ENCODE measurements around the gene ZBTB16. TPM values are rescaled to one million over a fixed set of nuclear protein-coding genes. Genes with fewer than 3 reads are reported as not detected.

ZBTB16 gene
- total and polyA plus RNA-seq, 2 experiments from 2014 or later = 8.7 to 10.5 TPM

DNA sequence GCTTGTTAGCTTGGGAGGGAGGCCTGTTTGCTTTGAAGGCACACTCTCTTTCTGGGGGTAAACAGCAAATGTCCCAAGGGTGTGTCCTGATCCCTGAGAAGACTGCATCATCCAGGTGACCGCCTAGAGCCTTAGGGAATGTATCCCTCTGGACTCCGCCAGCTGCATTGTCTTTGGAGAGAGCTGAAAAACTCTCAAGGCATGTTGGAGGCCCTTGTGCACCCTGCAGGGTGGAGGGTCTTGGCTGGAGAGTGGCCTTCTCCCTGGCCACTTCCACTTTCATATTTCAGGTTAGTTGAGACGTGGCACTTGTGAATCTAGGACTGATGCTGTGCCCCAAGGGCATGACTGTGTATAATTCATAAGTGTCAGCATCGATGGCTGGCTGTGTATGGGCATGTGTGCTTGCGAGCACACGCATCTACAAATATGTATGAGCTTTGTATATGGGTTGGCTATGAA lies 70.6 kb downstream of the ZBTB16 start:
- DNase-seq (ENCODE audit: low read depth in 1 of 2, low spot score in 1 of 2) = no peak
- TF ChIP-seq, protein P1, sequence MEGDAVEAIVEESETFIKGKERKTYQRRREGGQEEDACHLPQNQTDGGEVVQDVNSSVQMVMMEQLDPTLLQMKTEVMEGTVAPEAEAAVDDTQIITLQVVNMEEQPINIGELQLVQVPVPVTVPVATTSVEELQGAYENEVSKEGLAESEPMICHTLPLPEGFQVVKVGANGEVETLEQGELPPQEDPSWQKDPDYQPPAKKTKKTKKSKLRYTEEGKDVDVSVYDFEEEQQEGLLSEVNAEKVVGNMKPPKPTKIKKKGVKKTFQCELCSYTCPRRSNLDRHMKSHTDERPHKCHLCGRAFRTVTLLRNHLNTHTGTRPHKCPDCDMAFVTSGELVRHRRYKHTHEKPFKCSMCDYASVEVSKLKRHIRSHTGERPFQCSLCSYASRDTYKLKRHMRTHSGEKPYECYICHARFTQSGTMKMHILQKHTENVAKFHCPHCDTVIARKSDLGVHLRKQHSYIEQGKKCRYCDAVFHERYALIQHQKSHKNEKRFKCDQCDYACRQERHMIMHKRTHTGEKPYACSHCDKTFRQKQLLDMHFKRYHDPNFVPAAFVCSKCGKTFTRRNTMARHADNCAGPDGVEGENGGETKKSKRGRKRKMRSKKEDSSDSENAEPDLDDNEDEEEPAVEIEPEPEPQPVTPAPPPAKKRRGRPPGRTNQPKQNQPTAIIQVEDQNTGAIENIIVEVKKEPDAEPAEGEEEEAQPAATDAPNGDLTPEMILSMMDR (IDR thresholded peaks at IDR 0.05; ENCODE audit: low read depth, low read length) = no peak
- Histone ChIP-seq H3K36me3 (no peaks in the 10 kb centered on the region), H3K4me1 (ENCODE audit: low read depth) (peaks cover 5% of the 10 kb centered on the region), H3K4me3 (no peak overlapping the region), H3K27me3 (peaks cover 3% of the 10 kb centered on the region), H3K9me3 (ENCODE audit: low read depth) (no peaks in the 10 kb centered on the region), H3K27ac (no peak overlapping the region)

DNA sequence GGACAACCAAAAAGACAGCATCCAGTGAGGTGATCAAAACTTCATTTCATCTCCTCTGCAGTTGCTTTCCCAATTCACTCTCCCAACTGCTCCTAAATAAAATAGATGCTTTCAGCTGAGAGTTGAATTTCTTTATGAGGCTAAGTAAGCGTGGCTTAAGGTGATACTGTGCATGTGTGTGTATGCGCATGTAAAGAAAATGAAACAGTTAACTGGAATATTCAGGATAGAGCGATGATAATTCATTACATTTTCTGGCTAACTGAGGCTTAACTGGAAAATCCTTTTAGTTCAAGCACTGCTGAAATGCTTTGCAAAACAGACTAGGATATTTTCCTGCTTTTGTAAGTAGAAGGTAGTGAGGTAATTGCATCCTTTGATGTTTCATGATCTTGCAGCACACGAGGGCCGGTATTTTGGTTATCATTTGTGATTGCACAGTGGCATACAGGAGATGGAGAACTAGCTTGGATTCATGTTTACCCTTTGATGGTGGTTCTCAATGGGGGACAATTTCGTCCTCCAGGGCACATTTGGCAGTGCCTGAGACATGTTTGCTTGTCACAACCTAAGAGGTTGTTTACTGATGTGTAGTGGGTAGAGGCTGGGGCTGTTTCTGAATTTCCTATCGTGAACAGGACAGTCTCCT lies 71.2 kb downstream of the ZBTB16 start:
- Histone ChIP-seq H3K4me1 (ENCODE audit: low read depth) (peaks cover 5% of the 10 kb centered on the region), H3K9me3 (ENCODE audit: low read depth) (no peaks in the 10 kb centered on the region), H3K27ac (no peak overlapping the region), H3K27me3 (peaks cover 3% of the 10 kb centered on the region), H3K36me3 (no peaks in the 10 kb centered on the region), H3K4me3 (no peak overlapping the region)
- TF ChIP-seq, protein P1 (IDR thresholded peaks at IDR 0.05; ENCODE audit: low read depth, low read length) = no peak
- DNase-seq (ENCODE audit: low read depth in 1 of 2, low spot score in 1 of 2) = no peak

DNA sequence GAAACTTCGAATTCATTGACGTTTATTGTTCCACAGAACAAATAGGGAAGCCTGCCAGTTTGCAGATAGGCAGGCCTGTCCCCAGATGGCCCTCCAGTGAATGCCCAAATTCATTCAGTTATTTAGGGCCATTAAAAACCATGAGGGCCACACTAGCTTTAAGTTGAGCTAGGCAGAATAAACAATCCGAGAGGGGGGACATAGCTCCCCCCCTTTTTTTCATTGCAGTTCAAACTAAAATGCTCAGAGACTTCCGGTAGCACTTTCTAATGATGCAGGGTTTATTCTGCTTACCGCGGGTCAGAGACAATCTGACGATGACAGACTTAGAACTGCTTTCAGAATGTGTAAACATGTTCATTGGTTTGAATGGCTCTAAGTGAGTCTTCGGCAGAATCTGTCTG lies 72.0 kb downstream of the ZBTB16 start:
- no peak overlapping the region for H3K27ac ChIP-seq
- H3K27me3 ChIP-seq = peaks cover 3% of the 10 kb centered on the region
- H3K36me3 ChIP-seq = no peaks in the 10 kb centered on the region
- TF ChIP-seq, protein P1 (IDR thresholded peaks at IDR 0.05; ENCODE audit: low read depth, low read length) = no peak
- H3K4me1 ChIP-seq (ENCODE audit: low read depth) = peaks cover 5% of the 10 kb centered on the region
- DNase-seq (ENCODE audit: low read depth in 1 of 2, low spot score in 1 of 2) = no peak
- H3K4me3 ChIP-seq = no peak overlapping the region
- no peaks in the 10 kb centered on the region for H3K9me3 ChIP-seq (ENCODE audit: low read depth)

DNA sequence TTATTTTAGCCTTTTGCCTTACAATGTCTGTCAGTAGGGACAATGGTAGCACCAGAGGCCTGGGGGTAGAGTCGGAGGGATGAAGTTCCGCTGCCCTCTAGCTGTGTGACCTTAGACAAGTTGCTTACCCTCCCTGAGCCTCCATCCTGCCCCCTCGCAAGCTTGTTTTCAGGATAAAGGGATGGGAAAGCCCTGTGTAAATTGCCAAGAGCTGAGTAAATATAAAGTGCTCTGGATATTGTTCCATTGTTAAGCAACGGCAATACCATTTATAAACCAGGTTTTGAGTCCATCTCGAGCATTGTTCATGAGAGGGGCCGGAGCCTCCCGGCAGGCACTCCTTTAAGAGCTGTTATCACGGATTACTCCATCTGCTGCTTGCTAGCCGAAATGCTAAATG lies 72.9 kb downstream of the ZBTB16 start:
- peaks cover 5% of the 10 kb centered on the region for H3K4me1 ChIP-seq (ENCODE audit: low read depth)
- no peaks in the 10 kb centered on the region for H3K36me3 ChIP-seq
- H3K9me3 ChIP-seq (ENCODE audit: low read depth) = no peaks in the 10 kb centered on the region
- peak in 1 of 2 donors; percentile 49 for DNase-seq (ENCODE audit: low read depth in 1 of 2, low spot score in 1 of 2)
- H3K27ac ChIP-seq = no peak overlapping the region
- no peak overlapping the region for H3K4me3 ChIP-seq
- TF ChIP-seq, protein P1 (IDR thresholded peaks at IDR 0.05; ENCODE audit: low read depth, low read length) = no peak
- peaks cover 3% of the 10 kb centered on the region for H3K27me3 ChIP-seq

DNA sequence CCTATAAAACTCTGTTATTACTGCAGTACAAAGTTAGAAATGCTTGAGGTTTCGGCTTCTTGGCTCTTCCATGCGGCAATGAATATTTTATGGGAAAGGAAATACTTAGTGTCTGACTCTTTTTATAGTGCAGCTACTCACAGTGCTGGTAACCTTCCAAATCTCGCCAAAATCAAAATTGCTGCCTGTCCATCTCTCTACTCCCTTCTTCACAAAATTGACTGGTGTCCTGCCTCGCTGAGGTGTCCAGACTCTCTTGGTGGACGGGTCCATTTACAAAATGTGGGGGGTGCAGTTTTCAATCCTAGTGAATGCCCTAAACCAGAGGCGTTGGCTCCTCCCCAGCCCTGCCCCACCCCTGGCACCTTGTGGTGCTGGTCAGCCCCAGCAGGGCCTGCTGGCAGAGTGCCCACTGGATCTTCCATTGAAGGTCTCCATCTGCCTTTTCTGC lies 73.5 kb downstream of the ZBTB16 start:
- H3K27me3 ChIP-seq = peaks cover 3% of the 10 kb centered on the region
- H3K9me3 ChIP-seq (ENCODE audit: low read depth) = no peaks in the 10 kb centered on the region
- H3K36me3 ChIP-seq = no peaks in the 10 kb centered on the region
- DNase-seq (ENCODE audit: low read depth in 1 of 2, low spot score in 1 of 2) = peak in 1 of 2 donors; percentile 69
- TF ChIP-seq, protein P1 (IDR thresholded peaks at IDR 0.05; ENCODE audit: low read depth, low read length) = no peak
- no peak overlapping the region for H3K27ac ChIP-seq
- no peak overlapping the region for H3K4me3 ChIP-seq
- peaks cover 5% of the 10 kb centered on the region for H3K4me1 ChIP-seq (ENCODE audit: low read depth)

Measured in cardiac muscle cell (in vitro differentiated cells and primary cell).